GM19438 (cell line): ENCODE results near the gene KLHL21.

Experiments used
- ATAC-seq: cut with Tn5 transposase; IDR thresholded peaks from one replicate; pipeline ENCODE4 v1.9.1; 2021; ENCODE audit warnings: low read depth; ENCODE audit not compliant: unreplicated experiment

Gene KLHL21

DNA sequence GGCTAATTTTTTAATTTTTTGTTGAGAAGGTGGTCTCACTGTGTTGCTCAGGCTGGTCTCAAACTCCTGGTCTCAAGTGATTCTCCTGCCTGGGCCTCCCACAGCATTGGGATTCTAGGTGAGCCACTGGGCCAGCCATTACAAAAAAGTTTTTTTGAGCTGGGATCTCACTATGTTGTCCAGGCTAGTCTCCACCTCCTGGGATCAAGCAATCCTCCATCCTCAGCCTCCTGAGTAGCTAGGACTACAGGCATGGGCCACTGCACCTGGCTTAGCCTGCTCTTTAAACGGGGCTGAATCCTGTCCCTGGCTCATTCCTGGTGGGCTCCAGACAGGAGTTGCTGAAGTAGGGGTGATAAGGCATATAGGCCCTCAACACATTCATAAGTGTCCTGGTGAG is 45.1 kb downstream of the KLHL21 start:
- ATAC-seq = no peak

DNA sequence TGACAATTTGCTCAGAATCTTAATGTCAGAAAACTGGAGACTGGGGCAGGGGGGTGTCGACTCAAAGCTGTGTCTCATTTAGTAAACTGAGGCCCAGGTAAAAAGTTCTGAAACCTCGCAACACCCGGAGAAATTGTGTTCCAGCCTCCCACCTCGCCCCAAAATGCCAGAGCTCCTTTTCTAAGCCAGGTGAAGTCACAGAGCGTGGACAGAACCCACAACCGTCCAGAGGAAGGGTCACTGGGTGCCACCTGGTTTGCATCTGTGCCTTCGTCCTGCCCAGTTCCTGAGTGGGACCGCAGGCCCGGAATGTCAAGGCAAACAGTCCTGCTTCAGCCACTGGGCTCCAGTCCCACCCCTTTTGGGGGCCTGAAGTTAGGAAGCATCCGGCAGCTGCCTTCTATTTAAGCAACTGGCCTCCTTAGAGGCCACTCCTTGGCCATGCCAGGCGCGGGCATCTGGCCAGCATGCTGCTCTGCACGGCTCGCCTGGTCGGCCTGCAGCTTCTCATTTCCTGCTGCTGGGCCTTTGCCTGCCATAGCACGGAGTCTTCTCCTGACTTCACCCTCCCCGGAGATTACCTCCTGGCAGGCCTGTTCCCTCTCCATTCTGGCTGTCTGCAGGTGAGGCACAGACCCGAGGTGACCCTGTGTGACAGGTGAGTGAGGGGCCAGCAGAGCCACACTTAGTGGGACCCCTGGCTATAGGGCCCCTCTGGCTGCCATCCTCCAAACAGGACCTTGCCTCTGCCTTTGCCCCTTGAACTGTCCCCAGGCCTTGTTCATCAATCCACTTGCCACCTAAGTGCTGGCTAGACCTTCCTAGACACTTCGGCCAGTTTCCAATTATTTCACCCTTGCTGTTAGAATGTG is 47.5 kb downstream of the KLHL21 start, which contains the start of gene TAS1R1:
Gene TAS1R1 (plus strand): TSS at position 401 of the 872 bp plus-strand sequence. CDS start 67 bp downstream, at position 468.
- no peak for ATAC-seq

GRCh38 chr1:6554031-6554906 is 48.4 kb downstream of the KLHL21 start, which contains the start of gene NOL9:
Gene NOL9 (minus strand): TSS chr1:6554513. CDS start chr1:6554502, 11 bp downstream.
- peak; percentile 92 for ATAC-seq

DNA sequence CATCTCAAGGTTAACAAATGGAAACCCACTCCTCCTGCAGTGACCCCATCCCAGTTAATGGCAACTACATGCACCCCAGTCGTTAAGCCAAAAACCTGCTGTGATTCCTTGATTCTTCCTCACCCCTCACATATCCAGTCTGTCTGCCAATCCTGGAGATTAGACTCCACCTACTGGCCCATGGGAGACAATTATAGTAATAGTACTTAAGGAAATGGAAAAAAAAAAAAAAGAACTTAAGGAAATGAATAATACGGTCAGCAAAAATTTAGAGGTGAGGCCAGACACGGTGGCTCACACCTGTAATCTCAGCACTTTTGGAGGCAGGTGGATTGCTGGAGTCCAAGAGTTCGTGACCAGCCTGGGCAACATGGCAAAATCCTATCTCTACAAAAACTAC is 55.4 kb downstream of the KLHL21 start:
- ATAC-seq = no peak

DNA sequence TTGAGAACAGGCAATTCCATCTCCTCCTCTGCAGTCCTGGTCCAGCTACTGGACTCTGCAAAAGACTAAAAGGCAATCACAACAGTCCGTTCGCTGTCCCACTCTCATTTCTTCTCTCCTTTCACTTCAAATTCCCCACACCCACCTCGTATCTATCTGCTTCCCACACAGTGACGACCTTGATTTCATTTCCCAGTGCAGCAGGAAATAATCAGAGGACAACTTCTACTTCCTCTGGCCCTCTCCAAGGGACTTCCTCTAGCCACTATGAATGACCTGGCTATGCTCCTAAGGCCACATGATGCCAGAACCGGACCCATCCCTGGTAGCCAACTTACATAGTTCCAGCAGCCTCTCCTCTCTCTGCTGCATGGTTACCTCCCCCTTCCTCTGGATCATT is 56.3 kb downstream of the KLHL21 start:
- ATAC-seq = no peak

GRCh38 chr1:6545276-6546112 is 57.2 kb downstream of the KLHL21 start:
- no peak for ATAC-seq

DNA sequence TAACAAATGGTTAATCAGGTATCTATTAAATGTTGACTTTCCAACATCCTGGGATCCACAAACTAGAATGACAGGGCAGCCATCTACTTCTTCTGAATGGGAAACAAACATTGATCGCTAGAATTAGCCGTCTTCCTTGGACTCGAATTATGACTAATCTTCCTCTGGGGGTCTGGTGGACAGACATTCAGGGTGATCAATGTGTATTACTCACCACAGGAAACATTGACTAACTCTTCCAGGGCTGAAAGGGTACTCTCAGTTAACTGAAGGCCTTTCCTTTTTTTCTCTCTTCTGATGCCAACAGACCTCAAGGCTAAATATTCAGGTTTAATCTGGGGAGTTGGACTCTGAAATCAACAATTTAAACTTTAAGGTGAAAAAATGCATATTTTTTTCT is 57.8 kb downstream of the KLHL21 start:
- ATAC-seq = no peak
